Measurements from ENCODE around the gene DLGAP5.

DNA sequence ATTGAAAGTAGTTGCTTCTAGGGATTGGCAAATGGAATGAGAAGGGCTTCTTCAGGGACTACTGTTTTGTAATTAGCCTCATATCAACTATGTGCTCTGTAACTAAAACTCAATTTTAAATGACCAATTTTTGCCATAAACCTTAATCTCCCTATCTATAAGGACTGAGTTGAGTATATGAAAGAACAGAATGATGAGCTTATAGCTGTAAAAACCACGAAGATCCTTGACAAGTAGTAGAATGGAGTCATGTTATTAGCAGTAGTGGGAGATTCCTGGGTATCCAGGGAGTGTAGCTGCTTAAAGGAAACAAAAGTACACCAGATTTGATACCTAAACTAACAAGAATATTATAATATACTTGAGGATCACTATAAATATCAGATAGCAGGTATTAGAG is 34.3 kb downstream of the DLGAP5 start:
- TF ChIP-seq GATA3 (IDR thresholded peaks at IDR 0.05; ENCODE audit: low read depth, low read length) (no peak), GATA2 (IDR thresholded peaks at IDR 0.05; ENCODE audit: low read depth, low read length) (no peak)

Data from SH-SY5Y (cell line).